ENCODE results near the gene RPS19. TPM values are rescaled to one million over a fixed set of nuclear protein-coding genes. Genes with fewer than 3 reads are reported as not detected.
"Not testable (repeated sequence)": the region's sequence is repeated elsewhere in the genome, so short reads cannot be mapped to it uniquely, and the experiment has no call there.

Gene RPS19
- total RNA-seq, 1 donor from 2014 or later = 2,232 TPM

DNA sequence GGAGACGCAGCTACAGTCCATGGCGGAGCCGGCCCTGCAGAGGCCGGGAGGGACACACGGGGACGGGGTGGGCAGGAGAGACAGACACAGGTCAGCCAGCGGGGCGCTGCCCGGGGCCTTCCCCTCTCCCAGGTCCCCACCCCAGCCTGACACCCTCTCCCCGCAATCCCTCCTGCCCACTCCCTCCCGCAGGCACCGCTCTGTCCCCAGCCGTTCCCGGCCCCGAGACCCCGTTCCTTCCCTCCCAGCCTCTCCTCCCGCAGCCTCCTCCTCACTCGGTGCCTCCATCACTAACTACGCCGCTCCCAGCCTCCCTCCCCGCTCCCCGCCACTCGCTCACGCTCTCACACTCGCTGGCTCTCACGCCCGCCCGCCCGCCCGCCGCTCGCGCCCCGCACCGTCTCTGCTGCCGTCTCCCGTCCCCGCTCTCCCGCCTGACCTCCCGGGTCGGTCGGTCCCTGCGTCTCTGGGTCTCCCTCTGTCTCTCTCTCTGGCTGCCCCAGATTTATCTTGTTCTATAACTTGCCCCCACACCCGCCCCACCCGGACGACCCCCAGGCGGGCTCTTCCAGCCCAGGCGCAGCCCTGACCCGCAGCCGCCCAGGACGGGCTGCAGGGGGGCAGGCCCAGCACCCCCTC is 53.0 kb downstream of the RPS19 start:
- H3K4me1 Mint-ChIP-seq (ENCODE audit: low read depth) = peaks cover 1% of the 10 kb centered on the region
- H3K4me3 Mint-ChIP-seq (ENCODE audit: low read depth) = no peak overlapping the region
- H3K27me3 Mint-ChIP-seq = peaks cover 48% of the 10 kb centered on the region
- peaks cover 4% of the 10 kb centered on the region for H3K36me3 Mint-ChIP-seq (ENCODE audit: insufficient read depth)
- no peak for TF ChIP-seq CTCF (IDR thresholded peaks at IDR 0.05; ENCODE audit: unreplicated experiment)
- DNase-seq (ENCODE audit: low spot score, unreplicated experiment) = no peak
- no peak overlapping the region for H3K27ac Mint-ChIP-seq
- no peaks in the 10 kb centered on the region for H3K9me3 Mint-ChIP-seq (ENCODE audit: low read depth)

GRCh38 chr19:41913538-41914423 is 53.7 kb downstream of the RPS19 start:
- no peak overlapping the region for H3K27ac Mint-ChIP-seq
- peaks cover 48% of the 10 kb centered on the region for H3K27me3 Mint-ChIP-seq
- DNase-seq (ENCODE audit: low spot score, unreplicated experiment) = no peak
- H3K36me3 Mint-ChIP-seq (ENCODE audit: insufficient read depth) = peaks cover 4% of the 10 kb centered on the region
- no peak overlapping the region for H3K4me3 Mint-ChIP-seq (ENCODE audit: low read depth)
- peaks cover 1% of the 10 kb centered on the region for H3K4me1 Mint-ChIP-seq (ENCODE audit: low read depth)
- no peak for TF ChIP-seq CTCF (IDR thresholded peaks at IDR 0.05; ENCODE audit: unreplicated experiment)
- no peaks in the 10 kb centered on the region for H3K9me3 Mint-ChIP-seq (ENCODE audit: low read depth)

- not testable (repeated sequence) for H3K4me3 Mint-ChIP-seq (ENCODE audit: low read depth); DNase-seq (ENCODE audit: low spot score, unreplicated experiment); H3K27ac Mint-ChIP-seq; H3K36me3 Mint-ChIP-seq (ENCODE audit: insufficient read depth); H3K9me3 Mint-ChIP-seq (ENCODE audit: low read depth); H3K4me1 Mint-ChIP-seq (ENCODE audit: low read depth)
- peaks cover 43% of the 10 kb centered on the region for H3K27me3 Mint-ChIP-seq
Observed at GRCh38 chr19:41914424-41914834, 54.4 kb downstream of the RPS19 start.

DNA sequence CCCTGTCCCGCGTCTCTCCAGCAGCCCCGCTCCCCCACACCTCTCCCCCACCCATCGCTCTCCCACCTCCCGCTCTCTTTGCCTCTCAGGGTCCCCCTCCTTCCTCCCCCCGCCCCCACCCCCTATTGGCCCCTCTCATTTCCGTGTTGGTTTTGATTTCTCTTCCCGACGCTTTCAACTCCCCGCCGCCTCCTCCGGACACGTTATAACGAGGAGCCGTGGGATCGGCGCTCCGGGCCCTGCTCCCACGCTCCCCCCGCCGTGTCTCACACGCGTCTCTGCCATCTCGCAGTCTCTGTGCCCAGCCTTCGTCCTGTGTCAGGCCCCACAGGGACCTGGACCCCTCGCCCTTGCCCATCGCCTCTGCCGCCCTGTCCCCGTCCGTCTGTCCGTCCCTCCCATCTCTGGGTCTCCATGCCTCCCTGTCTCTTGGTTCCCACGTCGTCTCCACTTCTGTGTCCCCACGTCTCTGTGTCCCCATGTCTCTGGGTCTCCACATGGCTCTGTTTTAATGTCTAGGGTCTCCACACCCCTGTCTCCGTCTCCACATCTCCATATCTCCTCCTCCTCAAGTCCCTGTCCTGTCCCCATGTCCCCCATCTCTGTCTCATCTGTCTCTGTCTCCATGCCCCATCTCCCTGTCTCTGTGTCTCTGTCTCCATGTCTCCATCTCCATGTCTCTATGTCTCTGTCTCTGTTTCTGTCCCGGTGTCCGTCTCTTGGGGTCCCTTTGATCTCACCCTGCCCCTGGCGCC is 55.1 kb downstream of the RPS19 start:
- H3K27me3 Mint-ChIP-seq = peaks cover 41% of the 10 kb centered on the region
- no peaks in the 10 kb centered on the region for H3K9me3 Mint-ChIP-seq (ENCODE audit: low read depth)
- H3K27ac Mint-ChIP-seq = no peak overlapping the region
- DNase-seq (ENCODE audit: low spot score, unreplicated experiment) = no peak
- no peak overlapping the region for H3K4me3 Mint-ChIP-seq (ENCODE audit: low read depth)
- H3K36me3 Mint-ChIP-seq (ENCODE audit: insufficient read depth) = peaks cover 4% of the 10 kb centered on the region
- TF ChIP-seq CTCF (IDR thresholded peaks at IDR 0.05; ENCODE audit: unreplicated experiment) = no peak
- H3K4me1 Mint-ChIP-seq (ENCODE audit: low read depth) = peaks cover 1% of the 10 kb centered on the region

DNA sequence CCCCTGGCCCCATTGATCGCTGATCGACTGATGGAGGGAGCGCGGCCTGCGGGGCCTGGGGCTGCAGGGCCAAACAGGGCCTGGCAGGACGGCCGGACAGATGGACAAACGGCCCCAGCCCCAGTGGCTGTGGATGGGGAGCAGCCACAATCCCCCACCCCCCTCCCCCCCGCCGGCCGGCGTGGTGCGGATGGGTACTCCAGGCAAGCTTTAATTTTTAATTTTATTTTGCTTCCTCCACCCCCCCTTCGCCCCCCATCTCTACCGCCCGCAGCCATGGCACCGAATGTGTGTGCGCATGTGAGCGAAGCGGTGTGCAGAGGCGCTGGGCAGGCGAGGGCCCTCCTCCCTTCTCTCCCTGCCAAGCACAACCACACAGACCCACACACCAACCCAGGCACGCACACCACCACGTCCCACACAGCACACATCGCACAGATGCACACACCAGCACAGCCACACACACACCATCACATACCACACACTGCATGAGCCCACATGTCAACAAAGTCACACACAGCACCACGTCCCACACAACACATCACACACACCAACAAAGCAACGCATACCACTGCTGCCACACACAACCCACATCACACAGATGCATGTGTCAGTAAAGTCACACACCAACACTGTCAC is 55.8 kb downstream of the RPS19 start:
- Mint-ChIP-seq H3K4me3 (ENCODE audit: low read depth) (no peak overlapping the region), H3K27me3 (peaks cover 34% of the 10 kb centered on the region), H3K9me3 (ENCODE audit: low read depth) (no peaks in the 10 kb centered on the region), H3K36me3 (ENCODE audit: insufficient read depth) (peaks cover 2% of the 10 kb centered on the region), H3K27ac (no peak overlapping the region), H3K4me1 (ENCODE audit: low read depth) (peaks cover 1% of the 10 kb centered on the region)
- no peak for TF ChIP-seq CTCF (IDR thresholded peaks at IDR 0.05; ENCODE audit: unreplicated experiment)
- DNase-seq (ENCODE audit: low spot score, unreplicated experiment) = no peak
